Activated effector memory CD4-positive, alpha-beta T cell treated with anti-CD3 and anti-CD28 coated beads, Interleukin-2, amount 50 U/mL, for 16 hours (primary cell): ENCODE data around the gene ARHGEF26.
A peak's percentile ranks its signal among the peaks of the same experiment; 100 is the strongest.

Experiments
- DNase-seq: peaks from one replicate; pipeline ENCODE4 v3.0.0-alpha.2; 2020

ARHGEF26 gene

GRCh38 chr3:154115332-154115731 lies 5.9 kb upstream of the ARHGEF26 start:
- DNase-seq, result no peak

GRCh38 chr3:154119951-154120350 lies 1.2 kb upstream of the ARHGEF26 start:
- DNase-seq, result no peak

GRCh38 chr3:154121701-154122551 lies 736 bp downstream of the ARHGEF26 start:
- peak; percentile 68 for DNase-seq

GRCh38 chr3:154122552-154122911 lies 1.3 kb downstream of the ARHGEF26 start:
- no peak for DNase-seq

GRCh38 chr3:154122912-154123559 lies 1.8 kb downstream of the ARHGEF26 start:
- DNase-seq, result no peak

GRCh38 chr3:154123906-154124305 lies 2.7 kb downstream of the ARHGEF26 start:
- no peak for DNase-seq

- no peak for DNase-seq
Measured at GRCh38 chr3:154125378-154126030, 4.3 kb downstream of the ARHGEF26 start.

GRCh38 chr3:154126651-154127050 lies 5.5 kb downstream of the ARHGEF26 start:
- DNase-seq, result no peak

GRCh38 chr3:154129625-154130024 lies 8.4 kb downstream of the ARHGEF26 start:
- DNase-seq, result no peak

GRCh38 chr3:154130540-154130939 lies 9.3 kb downstream of the ARHGEF26 start:
- no peak for DNase-seq

GRCh38 chr3:154131830-154132229 lies 10.6 kb downstream of the ARHGEF26 start:
- DNase-seq, result no peak

GRCh38 chr3:154132777-154133375 lies 11.7 kb downstream of the ARHGEF26 start:
- DNase-seq, result no peak

- no peak for DNase-seq
Measured at GRCh38 chr3:154135511-154136173, 14.5 kb downstream of the ARHGEF26 start.

- no peak for DNase-seq
Measured at GRCh38 chr3:154137036-154137435, 15.8 kb downstream of the ARHGEF26 start.

- no peak for DNase-seq
Measured at GRCh38 chr3:154139996-154140436, 18.8 kb downstream of the ARHGEF26 start.

- no peak for DNase-seq
Measured at GRCh38 chr3:154142608-154143007, 21.4 kb downstream of the ARHGEF26 start.

GRCh38 chr3:154143873-154144272 lies 22.7 kb downstream of the ARHGEF26 start:
- no peak for DNase-seq

GRCh38 chr3:154144825-154145465 lies 23.8 kb downstream of the ARHGEF26 start:
- no peak for DNase-seq

GRCh38 chr3:154148541-154148940 lies 27.4 kb downstream of the ARHGEF26 start:
- DNase-seq, result no peak

- no peak for DNase-seq
Measured at GRCh38 chr3:154149286-154149685, 28.1 kb downstream of the ARHGEF26 start.

- DNase-seq, result no peak
Measured at GRCh38 chr3:154151969-154152368, 30.8 kb downstream of the ARHGEF26 start.

- DNase-seq, result no peak
Measured at GRCh38 chr3:154152741-154153140, 31.6 kb downstream of the ARHGEF26 start.
